Measurements from ENCODE around the gene PIF1.
"Not testable (repeated sequence)": the region's sequence is repeated elsewhere in the genome, so short reads cannot be mapped to it uniquely, and the experiment has no call there.

Gene PIF1

GRCh38 chr15:64810497-64811326 is 14.7 kb downstream of the PIF1 start:
- no peak for DNase-seq (ENCODE audit: low read depth)

- DNase-seq (ENCODE audit: low read depth) = peak; percentile 73
Observed at GRCh38 chr15:64809649-64810496, 15.6 kb downstream of the PIF1 start.

- DNase-seq (ENCODE audit: low read depth) = no peak
Observed at GRCh38 chr15:64808785-64809453, 16.5 kb downstream of the PIF1 start.

- no peak for DNase-seq (ENCODE audit: low read depth)
Observed at GRCh38 chr15:64807751-64808222, 17.7 kb downstream of the PIF1 start.

GRCh38 chr15:64807051-64807749 is 18.2 kb downstream of the PIF1 start:
- DNase-seq (ENCODE audit: low read depth) = no peak

- DNase-seq (ENCODE audit: low read depth) = no peak
Observed at GRCh38 chr15:64806509-64806908, 18.9 kb downstream of the PIF1 start.

- no peak for DNase-seq (ENCODE audit: low read depth)
Observed at GRCh38 chr15:64804619-64805018, 20.8 kb downstream of the PIF1 start.

GRCh38 chr15:64803526-64803925 is 21.9 kb downstream of the PIF1 start:
- no peak for DNase-seq (ENCODE audit: low read depth)

GRCh38 chr15:64800476-64800875 is 25.0 kb downstream of the PIF1 start:
- no peak for DNase-seq (ENCODE audit: low read depth)

- DNase-seq (ENCODE audit: low read depth) = not testable (repeated sequence)
Observed at GRCh38 chr15:64798905-64799304, 26.5 kb downstream of the PIF1 start.

- not testable (repeated sequence) for DNase-seq (ENCODE audit: low read depth)
Observed at GRCh38 chr15:64795921-64796320, 29.5 kb downstream of the PIF1 start.

GRCh38 chr15:64795299-64795698 is 30.1 kb downstream of the PIF1 start:
- not testable (repeated sequence) for DNase-seq (ENCODE audit: low read depth)

- DNase-seq (ENCODE audit: low read depth) = no peak
Observed at GRCh38 chr15:64792282-64792681, 33.2 kb downstream of the PIF1 start.

GRCh38 chr15:64791401-64791800 is 34.0 kb downstream of the PIF1 start:
- no peak for DNase-seq (ENCODE audit: low read depth)

- no peak for DNase-seq (ENCODE audit: low read depth)
Observed at GRCh38 chr15:64783796-64784195, 41.7 kb downstream of the PIF1 start.

- DNase-seq (ENCODE audit: low read depth) = no peak
Observed at GRCh38 chr15:64782751-64783150, 42.7 kb downstream of the PIF1 start.

GRCh38 chr15:64781299-64781698 is 44.1 kb downstream of the PIF1 start:
- DNase-seq (ENCODE audit: low read depth) = no peak

GRCh38 chr15:64780600-64781156 is 44.8 kb downstream of the PIF1 start:
- no peak for DNase-seq (ENCODE audit: low read depth)

GRCh38 chr15:64779630-64780029 is 45.8 kb downstream of the PIF1 start:
- DNase-seq (ENCODE audit: low read depth) = no peak

- DNase-seq (ENCODE audit: low read depth) = no peak
Observed at GRCh38 chr15:64779024-64779423, 46.4 kb downstream of the PIF1 start.

- DNase-seq (ENCODE audit: low read depth) = no peak
Observed at GRCh38 chr15:64776402-64776786, 49.1 kb downstream of the PIF1 start.

Data from EH (cell line).